ENCODE results near the gene ENAH.

Gene ENAH

DNA sequence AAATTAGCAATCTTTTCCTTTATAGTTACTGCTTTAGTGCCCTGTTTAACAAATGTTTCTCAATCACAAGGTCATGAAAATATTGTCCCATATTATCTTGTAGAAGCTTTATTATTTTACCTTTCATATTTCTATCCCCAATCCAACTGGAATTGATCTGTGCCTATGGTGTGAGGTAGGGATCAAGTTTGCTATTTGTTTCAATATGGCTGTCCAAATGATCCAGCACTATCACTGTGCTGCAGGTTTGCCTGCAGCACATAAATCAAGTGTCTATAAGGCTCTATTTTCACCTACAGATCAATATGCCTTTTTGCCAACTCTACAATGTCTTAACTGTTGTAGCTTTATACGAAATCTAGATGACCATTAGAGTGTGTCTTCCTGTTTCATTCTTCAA, 96.2 kb downstream of the ENAH start:
- no peaks in the 10 kb centered on the region for H3F3A ChIP-seq (ENCODE audit: insufficient read depth)
- no peaks in the 10 kb centered on the region for H3K27me3 ChIP-seq (ENCODE audit: low read length)
- no peak overlapping the region for H3K4me2 ChIP-seq (ENCODE audit: low read depth, low read length, poor library complexity, severe bottlenecking)
- no peak overlapping the region for H3K27ac ChIP-seq (ENCODE audit: low read depth, low read length)
- 0 out of 2 replicates have a peak, but pooled peaks cover 3% of the 10 kb centered on the region for H3K9me3 ChIP-seq (ENCODE audit: insufficient read depth, low read length)
- H3K36me3 ChIP-seq (ENCODE audit: low read length) = no peaks in the 10 kb centered on the region
- H3K4me3 ChIP-seq (ENCODE audit: insufficient read depth, low read length, poor library complexity, severe bottlenecking) = no peak overlapping the region
- no peaks in the 10 kb centered on the region for H3K79me2 ChIP-seq (ENCODE audit: insufficient read depth, low read length)
- H3K9ac ChIP-seq (ENCODE audit: low read length) = no peak overlapping the region
- H2AFZ ChIP-seq (ENCODE audit: low read depth, low read length, severe bottlenecking) = no peak overlapping the region
- no peak for TF ChIP-seq EZH2phosphoT487 (conservative IDR thresholded peaks at IDR 0.05; ENCODE audit: low read length)
- TF ChIP-seq, protein P1, sequence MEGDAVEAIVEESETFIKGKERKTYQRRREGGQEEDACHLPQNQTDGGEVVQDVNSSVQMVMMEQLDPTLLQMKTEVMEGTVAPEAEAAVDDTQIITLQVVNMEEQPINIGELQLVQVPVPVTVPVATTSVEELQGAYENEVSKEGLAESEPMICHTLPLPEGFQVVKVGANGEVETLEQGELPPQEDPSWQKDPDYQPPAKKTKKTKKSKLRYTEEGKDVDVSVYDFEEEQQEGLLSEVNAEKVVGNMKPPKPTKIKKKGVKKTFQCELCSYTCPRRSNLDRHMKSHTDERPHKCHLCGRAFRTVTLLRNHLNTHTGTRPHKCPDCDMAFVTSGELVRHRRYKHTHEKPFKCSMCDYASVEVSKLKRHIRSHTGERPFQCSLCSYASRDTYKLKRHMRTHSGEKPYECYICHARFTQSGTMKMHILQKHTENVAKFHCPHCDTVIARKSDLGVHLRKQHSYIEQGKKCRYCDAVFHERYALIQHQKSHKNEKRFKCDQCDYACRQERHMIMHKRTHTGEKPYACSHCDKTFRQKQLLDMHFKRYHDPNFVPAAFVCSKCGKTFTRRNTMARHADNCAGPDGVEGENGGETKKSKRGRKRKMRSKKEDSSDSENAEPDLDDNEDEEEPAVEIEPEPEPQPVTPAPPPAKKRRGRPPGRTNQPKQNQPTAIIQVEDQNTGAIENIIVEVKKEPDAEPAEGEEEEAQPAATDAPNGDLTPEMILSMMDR (IDR thresholded peaks at IDR 0.05; ENCODE audit: insufficient read depth, low read length, poor library complexity, severe bottlenecking) = no peak
- H3K9me2 ChIP-seq (replicated peaks; ENCODE audit: insufficient read depth, low read length) = no peaks in the 10 kb centered on the region
- H4K20me1 ChIP-seq (ENCODE audit: low read depth, low read length) = no peaks in the 10 kb centered on the region

DNA sequence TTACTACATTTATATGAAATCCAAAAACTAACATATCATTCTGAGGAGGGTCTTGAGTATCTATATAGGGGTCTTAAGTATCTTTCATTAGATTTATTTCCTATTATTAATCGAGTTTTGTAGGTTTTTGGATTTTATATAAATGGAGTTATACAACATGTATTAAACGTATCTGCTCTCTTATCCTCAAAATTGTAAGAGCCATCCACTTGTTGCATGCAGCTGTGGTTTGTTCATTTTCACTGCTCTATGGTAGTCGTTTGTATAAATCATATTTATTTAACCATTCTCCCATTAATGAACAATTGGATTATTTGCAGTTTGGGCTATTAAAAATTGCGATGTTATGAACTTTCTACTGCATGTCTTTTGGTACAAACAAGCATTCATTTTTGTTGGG, 97.1 kb downstream of the ENAH start:
- no peaks in the 10 kb centered on the region for H3K79me2 ChIP-seq (ENCODE audit: insufficient read depth, low read length)
- no peaks in the 10 kb centered on the region for H3K9me2 ChIP-seq (replicated peaks; ENCODE audit: insufficient read depth, low read length)
- no peak overlapping the region for H3K4me2 ChIP-seq (ENCODE audit: low read depth, low read length, poor library complexity, severe bottlenecking)
- no peak overlapping the region for H3K9ac ChIP-seq (ENCODE audit: low read length)
- no peaks in the 10 kb centered on the region for H3K36me3 ChIP-seq (ENCODE audit: low read length)
- H4K20me1 ChIP-seq (ENCODE audit: low read depth, low read length) = no peaks in the 10 kb centered on the region
- H3K27me3 ChIP-seq (ENCODE audit: low read length) = no peaks in the 10 kb centered on the region
- H2AFZ ChIP-seq (ENCODE audit: low read depth, low read length, severe bottlenecking) = no peak overlapping the region
- no peak for TF ChIP-seq EZH2phosphoT487 (conservative IDR thresholded peaks at IDR 0.05; ENCODE audit: low read length)
- TF ChIP-seq, protein P1 (IDR thresholded peaks at IDR 0.05; ENCODE audit: insufficient read depth, low read length, poor library complexity, severe bottlenecking) = no peak
- H3K27ac ChIP-seq (ENCODE audit: low read depth, low read length) = no peak overlapping the region
- 0 out of 2 replicates have a peak, but pooled peaks cover 3% of the 10 kb centered on the region for H3K9me3 ChIP-seq (ENCODE audit: insufficient read depth, low read length)
- H3K4me3 ChIP-seq (ENCODE audit: insufficient read depth, low read length, poor library complexity, severe bottlenecking) = no peak overlapping the region
- H3F3A ChIP-seq (ENCODE audit: insufficient read depth) = no peaks in the 10 kb centered on the region

DNA sequence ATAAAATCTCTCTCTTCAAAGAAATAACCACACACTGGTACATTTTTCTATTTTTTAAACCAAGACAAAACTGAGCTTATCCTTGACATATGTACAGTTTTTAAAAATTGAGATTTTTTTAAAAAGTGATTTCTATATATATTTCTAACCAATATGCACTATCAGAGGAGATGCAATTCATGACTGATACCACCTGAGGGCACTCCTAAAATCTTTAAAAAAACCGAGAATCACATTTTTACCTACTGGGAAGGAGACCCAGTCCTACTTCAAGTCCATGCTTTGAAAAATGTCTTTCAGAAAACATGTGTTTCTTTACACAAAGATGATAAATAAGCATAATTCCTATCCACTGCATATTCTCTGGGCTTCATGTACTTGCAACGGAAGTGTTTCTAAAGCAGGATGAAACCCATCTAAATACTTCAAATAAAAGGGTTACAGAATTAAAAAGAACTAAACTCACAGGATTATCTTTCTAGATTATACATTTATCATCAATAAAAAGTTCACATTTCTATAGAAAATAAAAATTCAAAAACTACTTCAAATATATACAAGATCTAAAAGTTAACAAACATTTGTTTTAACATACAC, 98.6 kb downstream of the ENAH start:
- Histone ChIP-seq H3K27me3 (ENCODE audit: low read length) (no peaks in the 10 kb centered on the region), H3K9ac (ENCODE audit: low read length) (no peak overlapping the region), H4K20me1 (ENCODE audit: low read depth, low read length) (no peaks in the 10 kb centered on the region), H3K4me3 (ENCODE audit: insufficient read depth, low read length, poor library complexity, severe bottlenecking) (no peak overlapping the region), H3F3A (ENCODE audit: insufficient read depth) (no peaks in the 10 kb centered on the region), H3K36me3 (ENCODE audit: low read length) (no peaks in the 10 kb centered on the region), H3K4me2 (ENCODE audit: low read depth, low read length, poor library complexity, severe bottlenecking) (no peak overlapping the region), H2AFZ (ENCODE audit: low read depth, low read length, severe bottlenecking) (no peak overlapping the region), H3K9me3 (ENCODE audit: insufficient read depth, low read length) (0 out of 2 replicates have a peak, but pooled peaks cover 3% of the 10 kb centered on the region), H3K27ac (ENCODE audit: low read depth, low read length) (no peak overlapping the region), H3K79me2 (ENCODE audit: insufficient read depth, low read length) (no peaks in the 10 kb centered on the region), H3K9me2 (replicated peaks; ENCODE audit: insufficient read depth, low read length) (no peaks in the 10 kb centered on the region)
- no peak for TF ChIP-seq EZH2phosphoT487 (conservative IDR thresholded peaks at IDR 0.05; ENCODE audit: low read length)
- TF ChIP-seq, protein P1 (IDR thresholded peaks at IDR 0.05; ENCODE audit: insufficient read depth, low read length, poor library complexity, severe bottlenecking) = peak; percentile 58
